ENCODE measurements around the gene CASP12.

DNA sequence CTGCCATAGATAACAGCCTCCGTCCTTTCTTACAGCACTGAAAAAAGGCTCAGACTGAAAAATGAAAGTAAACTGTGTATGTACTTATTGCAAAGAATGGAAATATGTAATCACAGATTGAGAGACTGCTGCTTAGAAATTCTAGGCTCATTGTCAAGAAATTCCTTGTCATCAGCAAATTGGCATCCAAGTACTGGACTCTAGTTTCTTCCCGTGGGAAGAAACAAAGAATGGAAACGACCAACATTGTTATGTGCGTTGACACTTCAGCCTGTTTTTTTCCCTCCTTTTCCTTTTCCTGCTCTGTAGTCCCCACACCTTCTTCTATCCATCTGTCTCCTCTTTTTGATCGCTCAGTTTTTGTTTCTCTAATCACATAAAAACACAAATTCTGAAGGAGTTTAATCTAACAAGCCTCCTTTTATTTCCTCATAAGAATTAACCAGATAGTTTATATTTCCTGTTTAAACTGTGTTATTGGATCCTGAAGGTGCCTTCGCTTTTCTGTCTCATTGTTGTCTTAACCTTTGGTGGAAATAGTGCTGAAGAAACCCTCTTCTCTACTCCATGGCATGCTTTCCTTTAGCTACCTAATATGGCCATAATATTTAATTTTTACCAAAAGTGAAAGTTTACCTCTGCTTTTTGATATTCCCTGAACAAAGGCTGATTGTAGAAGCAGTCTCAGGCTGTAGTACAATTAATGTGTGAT is 20.0 kb upstream of the CASP12 start:
- no peak for TF ChIP-seq CEBPB (IDR thresholded peaks at IDR 0.05)
- no peak for TF ChIP-seq RAD21 (IDR thresholded peaks at IDR 0.05; ENCODE audit: low read depth)
- TF ChIP-seq NFIC (IDR thresholded peaks at IDR 0.05), result no peak
- no peak for TF ChIP-seq EP300 (IDR thresholded peaks at IDR 0.05; ENCODE audit: borderline replicate concordance)
- TF ChIP-seq TEAD4 (IDR thresholded peaks at IDR 0.05), result no peak
- TF ChIP-seq CREB1 (IDR thresholded peaks at IDR 0.05; ENCODE audit: low read depth), result no peak
- no peak for TF ChIP-seq MAX (IDR thresholded peaks at IDR 0.05)
- no peak for TF ChIP-seq EGR1 (IDR thresholded peaks at IDR 0.05)
- no peak for TF ChIP-seq FOXM1 (IDR thresholded peaks at IDR 0.05; ENCODE audit: borderline replicate concordance, low read depth)
- TF ChIP-seq, protein P1, sequence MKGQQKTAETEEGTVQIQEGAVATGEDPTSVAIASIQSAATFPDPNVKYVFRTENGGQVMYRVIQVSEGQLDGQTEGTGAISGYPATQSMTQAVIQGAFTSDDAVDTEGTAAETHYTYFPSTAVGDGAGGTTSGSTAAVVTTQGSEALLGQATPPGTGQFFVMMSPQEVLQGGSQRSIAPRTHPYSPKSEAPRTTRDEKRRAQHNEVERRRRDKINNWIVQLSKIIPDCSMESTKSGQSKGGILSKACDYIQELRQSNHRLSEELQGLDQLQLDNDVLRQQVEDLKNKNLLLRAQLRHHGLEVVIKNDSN (IDR thresholded peaks at IDR 0.05), result no peak
- TF ChIP-seq, protein P2, sequence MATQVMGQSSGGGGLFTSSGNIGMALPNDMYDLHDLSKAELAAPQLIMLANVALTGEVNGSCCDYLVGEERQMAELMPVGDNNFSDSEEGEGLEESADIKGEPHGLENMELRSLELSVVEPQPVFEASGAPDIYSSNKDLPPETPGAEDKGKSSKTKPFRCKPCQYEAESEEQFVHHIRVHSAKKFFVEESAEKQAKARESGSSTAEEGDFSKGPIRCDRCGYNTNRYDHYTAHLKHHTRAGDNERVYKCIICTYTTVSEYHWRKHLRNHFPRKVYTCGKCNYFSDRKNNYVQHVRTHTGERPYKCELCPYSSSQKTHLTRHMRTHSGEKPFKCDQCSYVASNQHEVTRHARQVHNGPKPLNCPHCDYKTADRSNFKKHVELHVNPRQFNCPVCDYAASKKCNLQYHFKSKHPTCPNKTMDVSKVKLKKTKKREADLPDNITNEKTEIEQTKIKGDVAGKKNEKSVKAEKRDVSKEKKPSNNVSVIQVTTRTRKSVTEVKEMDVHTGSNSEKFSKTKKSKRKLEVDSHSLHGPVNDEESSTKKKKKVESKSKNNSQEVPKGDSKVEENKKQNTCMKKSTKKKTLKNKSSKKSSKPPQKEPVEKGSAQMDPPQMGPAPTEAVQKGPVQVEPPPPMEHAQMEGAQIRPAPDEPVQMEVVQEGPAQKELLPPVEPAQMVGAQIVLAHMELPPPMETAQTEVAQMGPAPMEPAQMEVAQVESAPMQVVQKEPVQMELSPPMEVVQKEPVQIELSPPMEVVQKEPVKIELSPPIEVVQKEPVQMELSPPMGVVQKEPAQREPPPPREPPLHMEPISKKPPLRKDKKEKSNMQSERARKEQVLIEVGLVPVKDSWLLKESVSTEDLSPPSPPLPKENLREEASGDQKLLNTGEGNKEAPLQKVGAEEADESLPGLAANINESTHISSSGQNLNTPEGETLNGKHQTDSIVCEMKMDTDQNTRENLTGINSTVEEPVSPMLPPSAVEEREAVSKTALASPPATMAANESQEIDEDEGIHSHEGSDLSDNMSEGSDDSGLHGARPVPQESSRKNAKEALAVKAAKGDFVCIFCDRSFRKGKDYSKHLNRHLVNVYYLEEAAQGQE (IDR thresholded peaks at IDR 0.05; ENCODE audit: low read depth), result no peak
- no peak for TF ChIP-seq YY1 (IDR thresholded peaks at IDR 0.05; ENCODE audit: low read depth)
- TF ChIP-seq ZBTB7A (IDR thresholded peaks at IDR 0.05; ENCODE audit: low read depth), result no peak

Measured in Ishikawa (cell line).